HepG2 (cell line): Measurements from ENCODE around the gene CLDN9. TPM values are rescaled to one million over a fixed set of nuclear protein-coding genes. Genes with fewer than 3 reads are reported as not detected.

Source experiments
- ATF6 ChIP-seq: sonication (generic); formaldehyde crosslinking; conservative IDR thresholded peaks from 2 replicates; pipeline ENCODE4 v1.4.0; 2020; ENCODE audit warnings: missing genetic modification reagents
- CENPT ChIP-seq: sonication (generic); formaldehyde crosslinking; IDR thresholded peaks from 2 replicates; pipeline ENCODE4 v1.8.0; 2022; ENCODE audit warnings: low read depth, mild to moderate bottlenecking, moderate library complexity, missing genetic modification reagents
- EED ChIP-seq: sonication (generic); formaldehyde crosslinking; IDR thresholded peaks from 2 replicates; pipeline ENCODE4 v1.5.0; 2020; ENCODE audit warnings: mild to moderate bottlenecking, missing genetic modification reagents
- FIP1L1 ChIP-seq: fragments of 200-400 bp; formaldehyde crosslinking; IDR thresholded peaks from 2 replicates; pipeline ENCODE4 v1.6.1; 2018; ENCODE audit warnings: low read depth, mild to moderate bottlenecking, low read length, moderate library complexity, borderline replicate concordance; ENCODE audit not compliant: insufficient read depth
- FOXP1 ChIP-seq, 2 experiments: fragments of 450-650 bp in 1 of 2; IDR thresholded peaks; 2 replicates each; pipeline ENCODE4 v1.6.1; 2017 to 2018; ENCODE audit warnings: antibody characterized with exemption in 1 of 2
- HES4 ChIP-seq: sonication (generic); formaldehyde crosslinking; IDR thresholded peaks from 2 replicates; pipeline ENCODE4 v1.9.0; 2021; ENCODE audit warnings: mild to moderate bottlenecking, missing genetic modification reagents, borderline replicate concordance
- HNRNPH1 ChIP-seq: fragments of 200-400 bp; formaldehyde crosslinking; optimal IDR thresholded peaks from 2 replicates; pipeline ENCODE3; 2017; ENCODE audit warnings: mild to moderate bottlenecking, low read depth, low read length
- JUNB ChIP-seq: sonication (generic); formaldehyde crosslinking; IDR thresholded peaks from 2 replicates; pipeline ENCODE4 v1.8.0; 2022; ENCODE audit warnings: missing genetic modification reagents, mild to moderate bottlenecking, borderline replicate concordance
- KDM5B ChIP-seq: sonication (generic); formaldehyde crosslinking; IDR thresholded peaks from 2 replicates; pipeline ENCODE4 v1.4.0; 2020; ENCODE audit warnings: missing genetic modification reagents, mild to moderate bottlenecking, borderline replicate concordance
- NFYC ChIP-seq: IDR thresholded peaks from 2 replicates; pipeline ENCODE4 v1.6.1; 2016; ENCODE audit warnings: missing genetic modification reagents, missing compliant biosample characterization
- PRMT3 ChIP-seq: sonication (generic); formaldehyde crosslinking; IDR thresholded peaks from 2 replicates; pipeline ENCODE4 v1.8.1; 2022; ENCODE audit warnings: low read depth, mild to moderate bottlenecking, moderate library complexity, missing genetic modification reagents, borderline replicate concordance
- TEAD3 ChIP-seq: optimal IDR thresholded peaks from 2 replicates; pipeline ENCODE3; 2016; ENCODE audit warnings: borderline replicate concordance
- THAP9 ChIP-seq: sonication (generic); formaldehyde crosslinking; IDR thresholded peaks from 2 replicates; pipeline ENCODE4; 2020; ENCODE audit warnings: missing genetic modification reagents, mild to moderate bottlenecking, borderline replicate concordance
- U2AF2 ChIP-seq: fragments of 200-400 bp; formaldehyde crosslinking; IDR thresholded peaks from 2 replicates; pipeline ENCODE4 v1.6.1; 2017; ENCODE audit warnings: low read depth, mild to moderate bottlenecking, low read length
- ZBTB1 ChIP-seq: sonication (generic); formaldehyde crosslinking; IDR thresholded peaks from 2 replicates; pipeline ENCODE4 v1.4.0; 2020; ENCODE audit warnings: missing genetic modification reagents, borderline replicate concordance
- ZBTB21 ChIP-seq: sonication (generic); formaldehyde crosslinking; IDR thresholded peaks from 2 replicates; pipeline ENCODE4 v1.4.0; 2020; ENCODE audit warnings: missing genetic modification reagents
- ZBTB42 ChIP-seq: sonication (generic); formaldehyde crosslinking; IDR thresholded peaks from 2 replicates; pipeline ENCODE4 v1.5.0; 2020; ENCODE audit warnings: mild to moderate bottlenecking, missing genetic modification reagents
- ZBTB8A ChIP-seq: sonication (generic); formaldehyde crosslinking; IDR thresholded peaks from 2 replicates; pipeline ENCODE4 v1.4.0; 2020; ENCODE audit warnings: mild to moderate bottlenecking, low read depth, missing genetic modification reagents, borderline replicate concordance
- ZNF17 ChIP-seq: sonication (generic); formaldehyde crosslinking; IDR thresholded peaks from 2 replicates; pipeline ENCODE4 v1.5.0; 2020; ENCODE audit warnings: mild to moderate bottlenecking, missing genetic modification reagents
- ZNF30 ChIP-seq: sonication (generic); formaldehyde crosslinking; IDR thresholded peaks from 2 replicates; pipeline ENCODE4 v1.5.0; 2020; ENCODE audit warnings: mild to moderate bottlenecking, missing genetic modification reagents
- ZNF737 ChIP-seq: sonication (generic); formaldehyde crosslinking; IDR thresholded peaks from 2 replicates; pipeline ENCODE4 v1.5.0; 2020; ENCODE audit warnings: missing genetic modification reagents, mild to moderate bottlenecking, borderline replicate concordance
- polyA plus RNA-seq, 8 experiments: library from polyadenylated mRNA; depleted of rRNA in 3 of 8; stranded (reverse) in 7 of 8; unstranded in 1 of 8; fragments of >200 nt; fragmentation: Illumina TruSeq in 4 of 8; extraction: Trizol in 4 of 8; gene quantifications; 2 replicates each; pipeline versions ENCODE4 v1.2.1 to v1.2.3, GENCODE V29; 2011 to 2016; ENCODE audit warnings: low read depth in 4 of 8, missing spikeins in 1 of 8, mixed read lengths in 1 of 8; ENCODE audit not compliant: insufficient read depth in 1 of 8
- total RNA-seq, 5 experiments: library from RNA; depleted of rRNA; stranded (reverse); fragments of >200 nt; fragmentation: Illumina TruSeq; extraction: Trizol; gene quantifications; 2 replicates each; pipeline ENCODE4 v1.2.3, GENCODE V29; 2016; ENCODE audit warnings: low read depth in 1 of 5
- TF ChIP-seq, protein P1 (sequence below): sonication (generic); formaldehyde crosslinking; IDR thresholded peaks from 2 replicates; pipeline ENCODE4 v1.4.0; 2020; ENCODE audit warnings: missing genetic modification reagents, borderline replicate concordance
- TF ChIP-seq, protein P2 (sequence below): IDR thresholded peaks from 2 replicates; pipeline ENCODE4 v1.6.1; 2016; ENCODE audit warnings: low read depth, borderline replicate concordance

The CLDN9 gene
- total and polyA plus RNA-seq, 2 of the 13 experiments (the other 11 are each of a cell fraction or from before 2014, with no cell fraction given) = 0.15 to 0.26 TPM

DNA sequence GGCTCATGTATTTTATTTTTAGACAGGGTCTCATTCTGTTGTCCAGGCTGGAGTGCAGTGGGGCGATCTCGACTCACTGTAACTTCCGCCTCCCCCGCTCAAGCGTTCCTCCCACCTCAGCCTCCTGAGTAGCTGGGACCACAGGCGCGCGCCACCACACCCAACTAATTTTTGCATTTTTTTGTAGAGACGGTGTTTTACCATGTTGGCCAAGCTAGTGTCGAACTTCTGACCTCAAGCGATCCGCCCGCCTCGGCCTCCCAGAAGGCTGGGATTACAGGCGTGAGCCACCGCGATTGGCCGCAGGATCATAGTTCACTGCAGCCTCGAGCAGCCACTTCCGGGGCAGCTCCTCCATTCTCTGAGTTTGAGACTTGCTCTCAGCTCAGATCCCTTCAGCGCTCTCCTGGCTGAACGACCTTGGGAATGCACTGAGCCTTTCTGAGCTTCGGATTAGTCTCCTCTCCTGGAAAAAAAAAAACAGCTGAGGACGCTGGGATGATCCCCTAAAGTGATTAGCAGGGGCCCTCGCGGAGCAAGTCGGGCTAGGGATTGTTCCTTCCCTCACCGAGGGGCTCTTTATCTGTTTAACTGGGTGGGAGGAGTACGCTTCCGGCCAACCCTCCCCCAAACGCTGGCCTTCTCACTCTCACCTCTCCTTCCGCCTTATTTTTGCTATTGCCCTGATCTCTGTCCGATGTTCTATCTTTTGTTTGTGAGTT lies 31.4 kb upstream of the CLDN9 start (continued):
- TF ChIP-seq THAP9 (CRISPR knock-in tag) = peak; percentile 35; the same call in 1 of the 2 replicates
- TF ChIP-seq, protein P1, sequence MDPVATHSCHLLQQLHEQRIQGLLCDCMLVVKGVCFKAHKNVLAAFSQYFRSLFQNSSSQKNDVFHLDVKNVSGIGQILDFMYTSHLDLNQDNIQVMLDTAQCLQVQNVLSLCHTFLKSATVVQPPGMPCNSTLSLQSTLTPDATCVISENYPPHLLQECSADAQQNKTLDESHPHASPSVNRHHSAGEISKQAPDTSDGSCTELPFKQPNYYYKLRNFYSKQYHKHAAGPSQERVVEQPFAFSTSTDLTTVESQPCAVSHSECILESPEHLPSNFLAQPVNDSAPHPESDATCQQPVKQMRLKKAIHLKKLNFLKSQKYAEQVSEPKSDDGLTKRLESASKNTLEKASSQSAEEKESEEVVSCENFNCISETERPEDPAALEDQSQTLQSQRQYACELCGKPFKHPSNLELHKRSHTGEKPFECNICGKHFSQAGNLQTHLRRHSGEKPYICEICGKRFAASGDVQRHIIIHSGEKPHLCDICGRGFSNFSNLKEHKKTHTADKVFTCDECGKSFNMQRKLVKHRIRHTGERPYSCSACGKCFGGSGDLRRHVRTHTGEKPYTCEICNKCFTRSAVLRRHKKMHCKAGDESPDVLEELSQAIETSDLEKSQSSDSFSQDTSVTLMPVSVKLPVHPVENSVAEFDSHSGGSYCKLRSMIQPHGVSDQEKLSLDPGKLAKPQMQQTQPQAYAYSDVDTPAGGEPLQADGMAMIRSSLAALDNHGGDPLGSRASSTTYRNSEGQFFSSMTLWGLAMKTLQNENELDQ (CRISPR knock-in tag) = no peak
- TF ChIP-seq ZNF17 (CRISPR knock-in tag) = no peak
- no peak; the same call in 1 of the 2 replicates for TF ChIP-seq KDM5B (CRISPR knock-in tag)
- TF ChIP-seq ZBTB21 (CRISPR knock-in tag) = no peak
- TF ChIP-seq CENPT (CRISPR knock-in tag) = no peak
- no peak for TF ChIP-seq U2AF2
- TF ChIP-seq, protein P2, sequence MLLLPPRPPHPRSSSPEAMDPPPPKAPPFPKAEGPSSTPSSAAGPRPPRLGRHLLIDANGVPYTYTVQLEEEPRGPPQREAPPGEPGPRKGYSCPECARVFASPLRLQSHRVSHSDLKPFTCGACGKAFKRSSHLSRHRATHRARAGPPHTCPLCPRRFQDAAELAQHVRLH = no peak
- no peak for TF ChIP-seq FIP1L1
- TF ChIP-seq JUNB (CRISPR knock-in tag) = no peak
- no peak for TF ChIP-seq TEAD3 (CRISPR knock-in tag)
- no peak for TF ChIP-seq ZBTB42
- TF ChIP-seq ATF6 (CRISPR knock-in tag) = no peak
- no peak for TF ChIP-seq HES4 (CRISPR knock-in tag)
- no peak for TF ChIP-seq HNRNPH1
- TF ChIP-seq EED = no peak
- TF ChIP-seq ZBTB1 (CRISPR knock-in tag) = no peak
- no peak for TF ChIP-seq FOXP1 (IDR thresholded peaks at IDR 0.05)
- no peak for TF ChIP-seq FOXP1 (CRISPR knock-in tag; IDR thresholded peaks at IDR 0.05)
- TF ChIP-seq ZNF30 (CRISPR knock-in tag) = no peak
- TF ChIP-seq ZBTB8A (CRISPR knock-in tag) = no peak
- TF ChIP-seq ZNF737 (CRISPR knock-in tag) = no peak
- no peak for TF ChIP-seq PRMT3 (CRISPR knock-in tag)
- peak; percentile 55 for TF ChIP-seq NFYC (CRISPR knock-in tag)
